ENCODE data around the gene CAMK1D.

GRCh38 chr10:12502526-12503274 is 153.4 kb downstream of the CAMK1D start:
- TF ChIP-seq, protein P1, sequence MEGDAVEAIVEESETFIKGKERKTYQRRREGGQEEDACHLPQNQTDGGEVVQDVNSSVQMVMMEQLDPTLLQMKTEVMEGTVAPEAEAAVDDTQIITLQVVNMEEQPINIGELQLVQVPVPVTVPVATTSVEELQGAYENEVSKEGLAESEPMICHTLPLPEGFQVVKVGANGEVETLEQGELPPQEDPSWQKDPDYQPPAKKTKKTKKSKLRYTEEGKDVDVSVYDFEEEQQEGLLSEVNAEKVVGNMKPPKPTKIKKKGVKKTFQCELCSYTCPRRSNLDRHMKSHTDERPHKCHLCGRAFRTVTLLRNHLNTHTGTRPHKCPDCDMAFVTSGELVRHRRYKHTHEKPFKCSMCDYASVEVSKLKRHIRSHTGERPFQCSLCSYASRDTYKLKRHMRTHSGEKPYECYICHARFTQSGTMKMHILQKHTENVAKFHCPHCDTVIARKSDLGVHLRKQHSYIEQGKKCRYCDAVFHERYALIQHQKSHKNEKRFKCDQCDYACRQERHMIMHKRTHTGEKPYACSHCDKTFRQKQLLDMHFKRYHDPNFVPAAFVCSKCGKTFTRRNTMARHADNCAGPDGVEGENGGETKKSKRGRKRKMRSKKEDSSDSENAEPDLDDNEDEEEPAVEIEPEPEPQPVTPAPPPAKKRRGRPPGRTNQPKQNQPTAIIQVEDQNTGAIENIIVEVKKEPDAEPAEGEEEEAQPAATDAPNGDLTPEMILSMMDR (conservative IDR thresholded peaks at IDR 0.05 in 1 of 2, IDR thresholded peaks at IDR 0.05 in 1 of 2; ENCODE audit: extremely low read depth in 1 of 2, insufficient read depth in 1 of 2, low read depth in 1 of 2, low read length in 2 of 2) = no peak
- no peak for TF ChIP-seq EZH2 (IDR thresholded peaks at IDR 0.05; ENCODE audit: borderline replicate concordance, low read length)
